H1 (cell line): ENCODE data around the gene MTAP. TPM values are rescaled to one million over a fixed set of nuclear protein-coding genes. Genes with fewer than 3 reads are reported as not detected.
A peak's percentile ranks its signal among the peaks of the same experiment; 100 is the strongest.

Experiments used
- ATF3 ChIP-seq: IDR thresholded peaks from 2 replicates; pipeline ENCODE4 v1.6.1; 2011; ENCODE audit warnings: low read depth, mild to moderate bottlenecking, low read length; ENCODE audit not compliant: insufficient read depth
- CBX5 ChIP-seq: fragments of 300-800, 300-1000 bp; sonication (generic); IDR thresholded peaks from 2 replicates; pipeline ENCODE4 v1.7.1; 2016; ENCODE audit warnings: antibody characterized with exemption, low read length, low read depth
- EP300 ChIP-seq, 2 experiments: IDR thresholded peaks; 1 replicate in 1 of 2; 2 replicates in 1 of 2; pipeline ENCODE4 v1.6.1; 2011 to 2012; ENCODE audit warnings: low read depth in 2 of 2, low read length in 2 of 2, mild to moderate bottlenecking in 2 of 2, borderline replicate concordance in 1 of 2, inconsistent platforms in 1 of 2, moderate library complexity in 1 of 2
- HDAC6 ChIP-seq: IDR thresholded peaks from one replicate; pipeline ENCODE4 v1.7.1; 2012; ENCODE audit warnings: low read depth, mild to moderate bottlenecking, inconsistent platforms, low read length, moderate library complexity
- KDM4A ChIP-seq: IDR thresholded peaks from one replicate; pipeline ENCODE4 v1.7.1; 2012; ENCODE audit warnings: low read depth, mild to moderate bottlenecking, moderate library complexity, low read length, inconsistent platforms; ENCODE audit not compliant: severe bottlenecking
- RFX5 ChIP-seq: IDR thresholded peaks from 2 replicates; pipeline ENCODE4 v1.6.1; 2011; ENCODE audit warnings: low read depth, low read length, improper control_type of control experiment, borderline replicate concordance
- RNF2 ChIP-seq: fragments of 200-900, 300-1000 bp; sonication (generic); IDR thresholded peaks from 2 replicates; pipeline ENCODE4 v1.7.1; 2016; ENCODE audit warnings: borderline replicate concordance, low read depth, mild to moderate bottlenecking, antibody characterized with exemption, low read length; ENCODE audit not compliant: poor library complexity, severe bottlenecking; ENCODE audit errors: missing control alignments
- TCF12 ChIP-seq: IDR thresholded peaks from 2 replicates; pipeline ENCODE4 v1.6.1; 2011; ENCODE audit warnings: low read depth, mild to moderate bottlenecking, low read length
- polyA plus RNA-seq, 7 experiments: library from polyadenylated mRNA; depleted of rRNA in 3 of 7; stranded (reverse) in 5 of 7; unstranded in 2 of 7; fragments of >200 nt in 5 of 7; fragments of 200-250 nt in 2 of 7; gene quantifications; 1 replicate in 5 of 7; 2 replicates in 1 of 7; 4 replicates in 1 of 7; pipeline versions ENCODE4 v1.2.1 to v1.2.3, GENCODE V29; 2011 to 2013; ENCODE audit warnings: missing spikeins in 2 of 7, mixed read lengths in 2 of 7
- total RNA-seq: library from RNA; stranded (reverse); fragmentation: NEBNext Ultra II Directional; extraction: Animal tissue kit (Norgen Biotek cat#: 25700); gene quantifications from 2 replicates; pipeline ENCODE4 v1.2.1, GENCODE V29; 2021

MTAP gene
- total and polyA plus RNA-seq, 2 of the 8 experiments (the other 6 are each of a cell fraction or from before 2014, with no cell fraction given), result 16.4 to 100 TPM

GRCh38 chr9:21974343-21974721 lies 171.9 kb downstream of the MTAP start (continued):
- TF ChIP-seq HDAC6 (no peak), EP300 (IDR thresholded peaks at IDR 0.05; ENCODE audit: borderline replicate concordance in 1 of 2, low read depth in 2 of 2, low read length in 2 of 2) (no peak), ATF3 (no peak), CBX5 (no peak), KDM4A (peak; percentile 51), RFX5 (no peak), RNF2 (peak; percentile 4), TCF12 (no peak)
- TF ChIP-seq, all 59 proteins: peak for 4
